Measurements from ENCODE around the gene CELF1. TPM values are rescaled to one million over a fixed set of nuclear protein-coding genes. Genes with fewer than 3 reads are reported as not detected.

The CELF1 gene
- total and polyA plus RNA-seq, 11 donors: 27.3 to 111 (median 85.5) TPM

DNA sequence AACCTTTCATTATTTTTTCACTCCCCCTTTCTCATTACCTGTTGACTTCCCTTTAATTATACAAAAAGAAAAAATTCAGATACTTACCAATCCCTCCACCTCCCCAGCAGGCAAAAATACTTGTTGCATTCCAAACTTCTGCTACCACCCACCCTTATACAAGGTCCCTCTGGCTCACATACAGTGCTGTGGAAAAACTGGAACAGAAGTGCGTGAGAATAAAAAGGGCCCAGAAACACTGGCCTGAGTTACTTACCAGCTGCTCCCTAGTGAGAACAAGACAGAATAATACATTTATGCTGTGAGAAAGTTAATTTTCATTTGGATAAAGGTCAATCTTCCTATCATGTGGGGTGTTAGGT is 57.1 kb downstream of the CELF1 start:
- ATAC-seq (no peak), DNase-seq (no peak)
- TF ChIP-seq POLR2A (IDR thresholded peaks at IDR 0.05): no peak
- TF ChIP-seq, protein P1, sequence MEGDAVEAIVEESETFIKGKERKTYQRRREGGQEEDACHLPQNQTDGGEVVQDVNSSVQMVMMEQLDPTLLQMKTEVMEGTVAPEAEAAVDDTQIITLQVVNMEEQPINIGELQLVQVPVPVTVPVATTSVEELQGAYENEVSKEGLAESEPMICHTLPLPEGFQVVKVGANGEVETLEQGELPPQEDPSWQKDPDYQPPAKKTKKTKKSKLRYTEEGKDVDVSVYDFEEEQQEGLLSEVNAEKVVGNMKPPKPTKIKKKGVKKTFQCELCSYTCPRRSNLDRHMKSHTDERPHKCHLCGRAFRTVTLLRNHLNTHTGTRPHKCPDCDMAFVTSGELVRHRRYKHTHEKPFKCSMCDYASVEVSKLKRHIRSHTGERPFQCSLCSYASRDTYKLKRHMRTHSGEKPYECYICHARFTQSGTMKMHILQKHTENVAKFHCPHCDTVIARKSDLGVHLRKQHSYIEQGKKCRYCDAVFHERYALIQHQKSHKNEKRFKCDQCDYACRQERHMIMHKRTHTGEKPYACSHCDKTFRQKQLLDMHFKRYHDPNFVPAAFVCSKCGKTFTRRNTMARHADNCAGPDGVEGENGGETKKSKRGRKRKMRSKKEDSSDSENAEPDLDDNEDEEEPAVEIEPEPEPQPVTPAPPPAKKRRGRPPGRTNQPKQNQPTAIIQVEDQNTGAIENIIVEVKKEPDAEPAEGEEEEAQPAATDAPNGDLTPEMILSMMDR (IDR thresholded peaks at IDR 0.05): no peak
- H3K9me3 ChIP-seq: no peaks in the 10 kb centered on the region
- no peaks in the 10 kb centered on the region for H3K27me3 ChIP-seq
- intact Hi-C loops (cut with DNase I): loop anchor here in 4 of 10 donors (5.0 to 10.0 kb wide), 4 partner anchors 46 to 59 kb away; partner anchors contain the start of gene CELF1 (in 2 of the 4)
- 58 to 82% (median 71%) methylated on average over 1 of the region's 1 CpG for WGBS, 4 donors
- no peak overlapping the region for H3K4me3 ChIP-seq
- H3K27ac ChIP-seq: peak overlapping the region in 1 of 12 donors; percentile 14
- peaks cover 4 to 71% (median 52%) of the 10 kb centered on the region in 12 donors for H3K4me1 ChIP-seq
- peaks cover 0 to 45% (median 8%) of the 10 kb centered on the region in 9 donors for H3K36me3 ChIP-seq

GRCh38 chr11:47495011-47495855 is 57.7 kb downstream of the CELF1 start:
- H3K4me1 ChIP-seq: peaks cover 4 to 65% (median 47%) of the 10 kb centered on the region in 12 donors
- WGBS, 4 donors: 72 to 76% (median 74%) methylated on average over 4 of the region's 4 CpGs
- peaks cover 0 to 43% (median 8%) of the 10 kb centered on the region in 9 donors for H3K36me3 ChIP-seq
- TF ChIP-seq, protein P1 (IDR thresholded peaks at IDR 0.05): no peak
- no peak for TF ChIP-seq POLR2A (IDR thresholded peaks at IDR 0.05)
- intact Hi-C loops (cut with DNase I): loop anchor here in 4 of 10 donors (5.0 to 10.0 kb wide), 4 partner anchors 47 to 60 kb away; partner anchors contain the start of gene CELF1 (in 2 of the 4)
- peak overlapping the region in 1 of 12 donors; percentile 14 for H3K27ac ChIP-seq
- H3K9me3 ChIP-seq: no peaks in the 10 kb centered on the region
- ATAC-seq (no peak), DNase-seq (no peak)
- H3K4me3 ChIP-seq: no peak overlapping the region
- no peaks in the 10 kb centered on the region for H3K27me3 ChIP-seq

- DNase-seq: no peak
- Histone ChIP-seq H3K27ac (peak overlapping the region in 1 of 12 donors; percentile 43), H3K36me3 (peaks cover 0 to 64% (median 42%) of the 10 kb centered on the region in 9 donors), H3K4me3 (no peak overlapping the region), H3K9me3 (no peaks in the 10 kb centered on the region), H3K27me3 (no peaks in the 10 kb centered on the region), H3K4me1 (peaks cover 0 to 38% (median 14%) of the 10 kb centered on the region in 12 donors)
- no peak for ATAC-seq
- intact Hi-C loops (cut with DNase I): loop anchor here in 3 of 10 donors (5.0 to 10.0 kb wide), 3 partner anchors 45 to 63 kb away; partner anchors contain the start of gene CELF1 (in 1 of the 3)
- WGBS, 4 donors: 82 to 95% (median 90%) methylated on average over 2 of the region's 2 CpGs
- TF ChIP-seq POLR2A (IDR thresholded peaks at IDR 0.05): no peak
- TF ChIP-seq, protein P1 (IDR thresholded peaks at IDR 0.05): no peak
Observed at GRCh38 chr11:47489395-47489755, 63.6 kb downstream of the CELF1 start.
